DMS114 treated with DMSO at 0.1 percent for 48 hours (cell line): ENCODE results near the gene ZNF778.
"Not testable (repeated sequence)": the region's sequence is repeated elsewhere in the genome, so short reads cannot be mapped to it uniquely, and the experiment has no call there.

Experiments used
- DNase-seq: peaks from one replicate; lab custom pipeline; 2025; ENCODE audit not compliant: unreplicated experiment; lab: John Stamatoyannopoulos, UW

ZNF778 gene

GRCh38 chr16:89179656-89180315 lies 37.7 kb upstream of the ZNF778 start:
- DNase-seq = no peak

GRCh38 chr16:89183463-89183862 lies 34.0 kb upstream of the ZNF778 start:
- DNase-seq = no peak

GRCh38 chr16:89183975-89184676 lies 33.4 kb upstream of the ZNF778 start:
- no peak for DNase-seq

- no peak for DNase-seq
Observed at GRCh38 chr16:89184677-89184932, 32.9 kb upstream of the ZNF778 start.

- no peak for DNase-seq
Observed at GRCh38 chr16:89184933-89185794, 32.3 kb upstream of the ZNF778 start.

GRCh38 chr16:89185887-89186592 lies 31.5 kb upstream of the ZNF778 start:
- not testable (repeated sequence) for DNase-seq

DNA sequence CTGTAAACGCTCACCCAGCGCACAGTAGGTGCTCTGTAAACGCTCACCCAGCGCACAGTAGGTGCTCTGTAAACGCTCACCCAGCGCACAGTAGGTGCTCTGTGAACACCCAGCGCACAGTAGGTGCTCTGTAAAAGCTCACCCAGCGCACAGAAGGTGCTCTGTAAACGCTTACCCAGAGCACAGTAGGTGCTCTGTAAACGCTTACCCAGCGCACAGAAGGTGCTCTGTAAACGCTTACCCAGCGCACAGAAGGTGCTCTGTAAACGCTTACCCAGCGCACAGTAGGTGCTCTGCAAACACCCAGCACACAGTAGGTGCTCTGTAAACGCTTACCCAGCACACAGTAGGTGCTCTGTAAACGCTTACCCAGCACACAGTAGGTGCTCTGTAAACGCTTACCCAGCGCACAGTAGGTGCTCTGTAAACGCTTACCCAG lies 30.9 kb upstream of the ZNF778 start:
- DNase-seq = not testable (repeated sequence)

DNA sequence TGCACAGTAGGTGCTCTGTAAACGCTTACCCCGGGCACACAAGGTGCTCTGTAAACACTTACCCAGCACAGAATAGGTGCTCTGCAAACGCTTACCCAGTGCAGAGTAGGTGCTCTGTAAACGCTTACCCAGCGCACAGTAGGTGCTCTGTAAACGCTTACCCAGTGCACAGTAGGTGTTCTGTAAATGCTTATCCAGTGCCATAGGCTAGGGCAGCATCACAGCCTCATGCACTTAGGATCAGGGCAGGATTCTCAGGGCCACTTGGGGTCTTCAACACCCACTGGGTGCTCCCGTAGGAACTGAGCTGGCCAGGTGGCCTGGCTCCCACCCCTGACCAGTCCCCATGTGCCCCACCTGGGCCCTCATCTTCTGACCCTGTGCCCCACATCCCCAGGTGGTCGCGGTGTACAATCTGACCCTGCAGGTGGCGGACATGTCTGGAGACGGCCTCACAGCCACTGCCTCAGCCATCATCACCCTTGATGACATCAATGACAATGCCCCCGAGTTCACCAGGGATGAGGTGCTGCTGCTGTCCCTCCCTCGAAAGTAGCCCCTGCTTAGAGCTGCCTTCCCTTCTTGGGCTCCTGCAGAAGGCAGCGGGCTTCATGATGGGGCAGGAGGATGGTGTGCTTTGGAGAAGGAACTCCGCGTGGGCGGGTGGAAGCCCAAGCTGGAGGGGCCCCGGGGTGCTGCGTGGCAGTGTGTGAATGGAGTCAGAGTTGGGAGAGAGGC lies 30.3 kb upstream of the ZNF778 start:
- DNase-seq = no peak

DNA sequence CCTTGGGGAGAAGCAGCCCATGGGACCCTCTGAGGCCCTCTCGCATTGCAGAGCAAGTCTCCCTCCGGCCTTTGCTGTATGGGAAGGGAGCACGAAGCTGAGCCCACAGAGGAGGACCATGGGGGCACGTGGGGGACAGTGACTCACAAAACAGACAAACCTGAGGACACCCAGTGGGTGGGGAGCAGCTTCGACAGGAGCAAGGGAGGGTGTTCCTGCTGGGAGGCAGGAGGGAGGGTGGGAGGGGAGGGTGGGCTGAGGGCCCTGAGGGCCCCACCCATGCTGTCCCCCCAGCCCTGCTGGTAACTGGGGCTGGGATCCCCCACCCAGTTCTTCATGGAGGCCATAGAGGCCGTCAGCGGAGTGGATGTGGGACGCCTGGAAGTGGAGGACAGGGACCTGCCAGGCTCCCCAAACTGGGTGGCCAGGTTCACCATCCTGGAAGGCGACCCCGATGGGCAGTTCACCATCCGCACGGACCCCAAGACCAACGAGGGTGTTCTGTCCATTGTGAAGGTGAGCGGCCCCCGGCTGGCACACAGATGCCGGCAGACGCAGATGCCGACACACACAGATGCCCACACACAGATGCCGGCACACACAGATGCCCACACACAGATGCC lies 29.6 kb upstream of the ZNF778 start:
- no peak for DNase-seq

- DNase-seq = not testable (repeated sequence)
Observed at GRCh38 chr16:89188471-89189357, 28.8 kb upstream of the ZNF778 start.

- no peak for DNase-seq
Observed at GRCh38 chr16:89189358-89190025, 28.0 kb upstream of the ZNF778 start.

DNA sequence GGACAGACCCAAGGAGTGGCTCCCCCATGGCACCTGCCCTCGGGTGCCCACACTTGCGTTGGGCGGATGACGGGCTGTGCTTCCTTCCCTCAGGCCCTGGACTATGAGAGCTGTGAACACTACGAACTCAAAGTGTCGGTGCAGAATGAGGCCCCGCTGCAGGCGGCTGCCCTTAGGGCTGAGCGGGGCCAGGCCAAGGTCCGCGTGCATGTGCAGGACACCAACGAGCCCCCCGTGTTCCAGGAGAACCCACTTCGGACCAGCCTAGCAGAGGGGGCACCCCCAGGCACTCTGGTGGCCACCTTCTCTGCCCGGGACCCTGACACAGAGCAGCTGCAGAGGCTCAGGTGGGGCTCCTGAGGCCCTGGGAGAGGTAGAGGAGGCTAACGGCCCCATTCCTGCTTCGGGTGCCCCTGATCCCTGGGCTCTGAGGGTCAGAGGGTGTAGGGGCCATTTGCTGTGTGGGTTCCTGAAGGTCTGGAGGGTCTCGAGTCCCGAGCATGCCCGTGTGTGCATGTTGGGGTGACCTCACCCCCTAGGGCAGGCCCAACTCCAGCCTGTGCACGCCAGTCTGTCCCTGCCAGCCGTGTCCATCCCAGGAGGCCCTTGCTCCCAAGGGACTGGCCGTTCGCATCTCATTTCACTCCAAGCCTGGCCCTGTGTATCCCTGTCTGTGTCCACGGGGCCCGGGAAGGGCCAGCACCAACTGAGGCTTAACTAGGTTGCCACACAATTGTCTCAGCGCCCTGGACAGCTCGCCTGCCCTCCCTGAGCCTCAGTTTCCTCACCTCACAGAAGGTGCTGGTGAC lies 27.1 kb upstream of the ZNF778 start:
- DNase-seq = no peak

GRCh38 chr16:89191033-89191900 lies 26.2 kb upstream of the ZNF778 start:
- DNase-seq = no peak

GRCh38 chr16:89191901-89192185 lies 25.7 kb upstream of the ZNF778 start:
- no peak for DNase-seq

GRCh38 chr16:89192186-89192955 lies 25.1 kb upstream of the ZNF778 start:
- peak; percentile 27 for DNase-seq

DNA sequence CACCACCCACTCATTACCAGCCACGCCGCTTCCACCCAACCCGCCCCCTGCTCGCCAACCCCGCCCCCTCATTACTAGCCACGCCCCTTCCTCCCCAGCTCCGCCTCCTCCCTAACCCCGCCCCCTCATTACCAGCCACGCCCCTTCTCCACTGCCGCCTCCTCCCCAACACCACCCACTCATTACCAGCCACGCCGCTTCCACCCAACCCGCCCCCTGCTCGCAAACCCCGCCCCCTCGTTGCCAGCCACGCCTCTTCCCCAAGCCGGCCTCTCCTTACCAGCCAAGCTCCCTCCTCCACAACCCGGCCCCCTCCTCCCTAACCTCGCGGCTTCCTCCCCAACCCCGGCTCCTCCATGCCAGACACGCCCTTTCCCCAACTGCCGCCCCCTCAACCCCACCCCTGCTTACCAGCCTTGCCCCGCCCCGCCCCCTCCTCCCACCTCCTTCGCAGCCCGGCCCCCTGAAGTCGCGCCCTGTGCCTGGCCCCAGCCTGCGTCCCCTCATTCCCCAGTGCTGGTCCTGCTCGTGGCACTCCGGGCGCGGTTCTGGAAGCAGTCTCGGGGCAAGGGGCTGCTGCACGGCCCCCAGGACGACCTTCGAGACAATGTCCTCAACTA lies 24.4 kb upstream of the ZNF778 start:
- no peak for DNase-seq
